Activated CD4-positive, CD25-positive, alpha-beta regulatory T cell treated with anti-CD3 and anti-CD28 coated beads, Interleukin-2, amount 50 U/mL, for 72 hours (primary cell): ENCODE results near the gene RNASE7.
A peak's percentile ranks its signal among the peaks of the same experiment; 100 is the strongest.
"Not testable (repeated sequence)": the region's sequence is repeated elsewhere in the genome, so short reads cannot be mapped to it uniquely, and the experiment has no call there.

Source experiments
- DNase-seq: peaks from one replicate; pipeline ENCODE4 v3.0.0; 2021

RNASE7 gene, protein sequence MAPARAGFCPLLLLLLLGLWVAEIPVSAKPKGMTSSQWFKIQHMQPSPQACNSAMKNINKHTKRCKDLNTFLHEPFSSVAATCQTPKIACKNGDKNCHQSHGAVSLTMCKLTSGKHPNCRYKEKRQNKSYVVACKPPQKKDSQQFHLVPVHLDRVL

DNA sequence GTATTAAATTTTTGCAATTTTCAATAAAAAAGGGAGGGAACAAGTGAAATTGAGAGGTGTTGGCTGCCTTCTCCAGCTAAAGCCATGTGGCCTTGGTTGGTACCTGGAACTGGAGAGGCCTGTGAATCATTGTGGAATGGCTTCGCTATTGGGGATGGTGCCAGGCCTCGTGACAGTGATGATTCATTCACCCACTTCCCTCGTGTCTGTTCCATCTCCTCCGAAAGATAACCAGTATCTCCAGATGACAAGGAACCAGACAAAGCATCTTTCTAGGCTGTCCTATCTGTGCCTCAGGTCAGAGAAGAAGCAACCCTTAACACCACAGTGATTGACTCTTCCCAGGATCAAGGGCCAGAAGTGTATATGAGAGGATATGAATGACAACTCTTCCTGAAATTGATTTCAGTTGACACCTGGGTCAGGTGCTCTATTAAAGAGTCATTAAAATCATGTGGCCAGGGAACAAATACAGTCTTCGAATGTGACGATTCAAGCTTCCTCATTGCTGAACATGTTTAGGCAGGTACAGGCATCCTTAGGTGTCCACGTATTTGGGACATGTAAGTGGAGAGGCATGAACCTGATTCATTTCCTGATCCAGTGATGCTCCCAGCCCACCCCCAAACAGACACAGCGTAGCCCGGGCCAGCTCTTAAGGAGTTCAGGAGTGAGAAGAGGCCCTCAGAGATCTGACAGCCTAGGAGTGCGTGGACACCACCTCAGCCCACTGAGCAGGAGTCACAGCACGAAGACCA is at the start of gene RNASE7:
Gene RNASE7, plus strand, starts transcription at position 687 of the 758 bp plus-strand sequence. CDS start 631 bp downstream, outside the sequence.
- DNase-seq = no peak

DNA sequence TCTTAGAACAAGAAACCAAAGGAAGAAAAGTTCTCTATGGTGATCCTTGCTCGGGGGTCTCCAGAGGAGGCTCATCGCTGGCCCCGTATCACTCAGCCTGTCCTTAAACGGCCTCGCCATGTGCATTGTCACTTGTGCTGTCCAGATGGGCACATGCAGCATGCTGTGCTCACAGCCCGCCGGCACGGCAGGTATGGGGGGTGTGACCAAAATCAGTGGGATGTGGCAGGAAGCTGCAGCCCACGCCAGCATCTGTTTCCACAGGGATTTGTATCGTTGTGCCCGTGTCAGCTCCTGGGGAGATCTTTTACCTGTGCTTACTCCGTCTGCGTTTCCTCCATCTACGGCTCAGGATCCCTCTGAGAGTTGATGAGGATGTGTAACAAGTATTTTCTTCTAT is 45.6 kb upstream of the RNASE7 start:
- no peak for DNase-seq

DNA sequence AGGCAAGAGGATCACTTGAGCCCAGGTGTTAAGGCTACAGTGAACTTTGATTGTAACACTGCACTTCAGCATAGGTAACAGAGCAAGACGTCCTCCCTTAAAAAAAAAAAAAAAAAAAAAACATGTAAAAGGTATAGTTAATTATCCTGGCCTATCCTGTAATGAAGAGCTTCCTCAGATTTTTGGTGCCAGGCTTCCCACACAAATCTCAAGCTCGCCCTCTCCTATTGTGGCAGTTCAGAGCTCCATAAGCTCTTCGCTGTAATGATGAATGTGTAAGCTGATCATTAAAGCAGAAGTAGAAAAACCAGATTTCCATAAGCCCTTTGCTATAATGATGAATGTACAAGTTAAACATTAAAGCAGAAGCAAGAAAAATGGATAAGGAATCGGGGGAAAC is 45.0 kb upstream of the RNASE7 start:
- no peak for DNase-seq

DNA sequence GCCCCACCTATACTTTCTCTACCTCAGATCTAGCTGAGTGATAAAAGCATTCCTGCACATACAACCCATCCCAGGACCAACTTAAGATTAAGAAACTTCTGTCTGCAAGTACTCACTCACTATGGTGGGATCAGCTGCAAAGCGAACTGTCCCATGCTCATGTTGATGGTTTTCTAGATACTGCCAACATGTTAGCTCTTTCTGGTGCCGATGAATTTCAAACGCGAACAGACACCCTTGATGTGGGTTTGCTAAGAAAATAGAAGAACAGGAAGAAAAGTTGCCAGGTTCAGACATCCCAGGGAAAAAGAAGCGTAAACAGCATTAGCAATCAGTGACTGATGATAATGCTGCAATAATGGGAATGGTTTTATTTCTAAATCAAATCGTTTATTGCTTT is 44.6 kb upstream of the RNASE7 start:
- no peak for DNase-seq

DNA sequence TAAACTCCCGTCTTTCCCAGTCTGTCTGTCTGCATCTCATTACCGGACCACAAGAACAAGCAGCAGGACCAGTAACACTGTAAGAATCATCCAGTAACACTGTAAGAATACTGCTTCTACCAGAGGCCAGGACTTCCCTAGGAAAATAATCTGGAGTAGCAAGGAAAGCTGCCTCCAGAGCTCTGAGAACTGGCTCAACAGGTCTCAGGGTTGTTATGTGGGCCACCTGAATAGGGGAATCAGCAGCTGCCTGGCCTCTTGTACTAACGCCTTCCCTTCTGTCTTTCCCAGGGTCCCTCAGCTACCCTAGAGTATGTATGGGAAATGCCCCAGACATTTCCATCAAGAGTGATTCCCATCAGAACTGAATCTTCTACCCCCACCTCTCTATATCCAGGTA is 44.0 kb upstream of the RNASE7 start:
- DNase-seq = no peak

DNA sequence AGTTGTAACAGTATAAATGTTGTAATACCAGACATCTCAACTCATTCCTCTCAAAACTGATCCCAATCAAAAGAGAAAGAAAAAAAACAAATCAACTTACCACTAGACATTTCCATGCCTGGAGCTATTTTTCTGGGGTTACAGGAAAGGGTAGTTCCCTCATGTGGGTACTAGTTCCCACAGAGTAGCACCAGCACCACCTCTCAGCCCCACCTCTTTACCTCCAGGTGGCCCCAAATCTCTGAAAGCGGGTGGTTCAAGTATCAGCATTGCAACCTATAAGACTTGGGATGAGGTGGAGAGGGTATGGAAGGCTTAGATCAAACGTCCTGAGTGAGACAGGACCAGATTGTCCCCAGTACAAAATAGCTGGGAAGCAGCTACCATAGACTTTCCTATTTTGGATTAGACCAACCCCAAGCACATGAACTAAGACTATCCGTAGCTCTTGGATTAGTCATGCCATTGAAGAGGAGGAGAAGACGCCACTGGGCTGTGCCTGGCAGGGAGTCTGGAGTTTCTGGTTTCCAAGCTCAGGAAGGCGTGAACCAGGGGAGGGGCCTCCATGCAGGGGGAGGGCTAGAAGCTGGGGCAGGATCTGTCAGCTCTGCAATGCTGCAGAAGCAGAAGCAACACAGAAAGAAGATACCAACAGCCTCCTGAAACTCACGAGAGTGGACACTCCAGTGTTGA is 43.3 kb upstream of the RNASE7 start, which contains the start of gene SLC39A2:
Gene SLC39A2, plus strand, starts transcription at position 620 of the 693 bp plus-strand sequence. CDS start 154 bp downstream, outside the sequence.
- no peak for DNase-seq

DNA sequence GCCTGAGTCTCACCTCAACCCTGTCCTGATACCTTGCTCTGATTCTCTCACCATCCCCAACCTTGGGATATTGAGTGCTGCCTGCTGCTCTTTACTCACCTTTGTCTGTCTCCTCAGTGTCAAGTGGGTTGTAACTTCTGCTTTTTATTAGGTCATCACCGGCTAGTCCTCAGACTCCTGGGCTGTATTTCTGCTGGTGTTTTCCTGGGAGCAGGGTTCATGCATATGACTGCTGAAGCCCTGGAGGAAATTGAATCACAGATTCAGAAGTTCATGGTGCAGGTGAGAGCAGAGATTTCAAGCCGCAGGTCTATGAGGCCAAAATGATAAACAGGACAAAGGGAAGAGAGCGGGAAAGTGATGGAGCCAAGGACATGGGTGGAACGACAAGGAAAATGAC is 42.6 kb upstream of the RNASE7 start:
- no peak for DNase-seq

DNA sequence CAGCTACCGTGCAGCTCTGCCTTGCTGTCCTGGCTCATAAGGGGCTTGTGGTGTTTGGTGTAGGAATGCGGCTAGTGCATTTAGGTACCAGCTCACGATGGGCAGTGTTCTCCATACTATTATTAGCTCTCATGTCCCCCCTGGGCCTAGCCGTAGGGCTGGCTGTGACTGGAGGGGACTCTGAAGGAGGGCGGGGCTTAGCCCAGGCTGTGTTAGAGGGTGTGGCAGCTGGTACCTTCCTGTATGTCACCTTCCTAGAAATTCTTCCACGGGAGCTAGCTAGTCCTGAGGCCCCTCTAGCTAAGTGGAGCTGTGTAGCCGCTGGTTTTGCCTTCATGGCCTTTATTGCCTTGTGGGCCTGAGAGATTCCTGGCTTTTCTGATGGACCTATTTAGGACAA is 40.9 kb upstream of the RNASE7 start:
- no peak for DNase-seq

DNA sequence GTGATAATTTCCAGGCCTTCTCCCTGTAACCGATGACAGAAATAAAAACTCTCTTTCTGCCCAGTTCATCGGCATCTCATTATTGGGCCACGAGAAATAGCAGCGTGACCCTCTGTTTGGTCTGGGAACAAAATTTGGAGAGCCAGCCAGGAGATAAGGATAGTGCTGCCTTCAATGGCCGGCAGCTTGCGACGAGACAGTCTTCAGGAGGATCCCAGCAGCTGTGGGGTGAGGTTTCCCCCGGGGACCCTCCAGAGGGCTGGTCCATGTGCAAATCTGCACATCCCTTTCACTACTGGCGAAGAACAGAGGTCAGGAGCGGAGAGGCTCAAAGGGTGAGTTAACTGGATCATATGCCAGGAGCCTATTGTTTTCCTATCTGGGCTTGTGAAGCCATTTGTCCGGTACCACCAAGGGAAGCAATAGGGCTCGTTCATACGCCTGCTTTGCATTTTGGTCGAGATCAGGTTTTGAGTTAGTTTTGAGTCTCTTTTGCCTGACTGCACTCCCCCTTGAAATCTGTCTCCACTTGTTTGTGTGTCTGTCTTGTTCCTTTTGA is 38.3 kb upstream of the RNASE7 start:
- DNase-seq = no peak

DNA sequence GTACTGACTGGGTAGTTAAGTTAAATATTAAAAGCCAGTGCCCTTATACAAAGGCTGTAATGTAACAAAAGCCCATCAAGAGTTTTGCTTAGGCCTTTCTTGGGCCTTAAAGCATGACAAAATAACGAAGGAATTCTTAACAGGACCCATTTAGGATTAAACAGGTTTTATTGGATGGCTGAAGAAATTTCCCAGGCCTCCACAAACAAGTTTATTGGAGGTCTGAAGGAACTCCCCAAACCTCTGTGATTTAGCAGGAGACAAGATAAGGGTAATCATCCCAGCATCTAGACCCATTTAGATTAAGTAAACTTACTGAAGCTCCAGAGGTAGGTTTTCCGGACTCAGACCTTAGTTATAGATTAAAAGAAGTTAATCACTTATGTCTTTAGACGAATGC is 32.4 kb upstream of the RNASE7 start:
- DNase-seq = not testable (repeated sequence)

DNA sequence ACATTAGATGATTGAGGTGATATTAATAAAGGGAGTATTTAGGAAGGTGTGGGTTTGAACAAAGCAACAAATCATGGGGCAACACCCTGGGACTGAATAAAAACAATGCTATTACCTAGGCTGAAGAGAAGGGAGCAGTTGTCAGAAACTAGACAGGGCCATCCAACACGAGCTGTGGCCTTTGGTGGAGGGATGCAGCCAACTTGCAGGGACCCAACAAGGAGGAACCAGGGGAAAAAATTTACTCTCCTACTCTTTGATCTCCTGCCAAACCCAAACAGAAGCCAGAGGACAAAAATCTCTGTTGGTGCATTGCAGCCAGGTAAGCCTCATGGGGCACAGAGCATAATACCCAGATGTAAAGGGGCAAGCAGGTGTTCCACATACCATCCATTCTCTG is 31.0 kb upstream of the RNASE7 start:
- no peak for DNase-seq

DNA sequence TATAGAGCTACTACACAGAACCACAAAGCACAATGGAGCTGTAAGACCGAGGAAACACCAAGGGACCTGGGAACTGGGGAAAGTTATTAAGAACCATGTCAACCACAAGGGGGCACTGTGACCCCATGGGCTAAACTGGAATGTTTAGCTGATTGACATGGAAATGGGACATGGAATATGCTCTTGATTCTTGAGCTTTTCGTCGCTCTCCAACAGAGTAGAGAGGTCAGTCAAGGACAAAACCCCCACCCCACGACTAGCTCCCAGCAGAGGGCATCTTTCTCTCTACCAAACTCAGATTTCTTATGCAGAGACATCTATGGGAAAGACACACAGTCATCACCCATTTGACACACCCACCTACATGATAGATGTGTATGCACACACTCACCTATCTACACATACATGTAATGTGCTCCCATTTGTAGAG is 27.4 kb upstream of the RNASE7 start:
- DNase-seq = peak; percentile 77

DNA sequence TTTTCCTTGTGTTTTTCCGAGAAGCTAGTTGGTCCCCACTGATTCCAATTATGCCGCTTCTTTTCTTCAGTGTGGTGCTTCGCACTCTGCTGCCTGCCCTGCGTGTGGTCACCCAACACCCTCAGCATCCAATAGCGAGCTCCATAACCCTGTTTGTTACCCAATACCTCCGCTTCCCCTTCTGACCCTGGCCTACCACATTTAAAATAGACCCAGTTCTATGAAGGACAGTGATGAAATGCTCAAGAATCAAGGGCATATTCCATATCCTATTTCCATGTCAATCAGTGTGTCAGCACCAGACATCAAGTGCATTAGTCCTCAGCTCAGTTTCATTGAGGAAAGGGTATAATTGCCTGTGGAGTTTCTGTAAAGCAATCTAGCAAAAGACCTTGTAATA is 26.9 kb upstream of the RNASE7 start:
- DNase-seq = no peak

DNA sequence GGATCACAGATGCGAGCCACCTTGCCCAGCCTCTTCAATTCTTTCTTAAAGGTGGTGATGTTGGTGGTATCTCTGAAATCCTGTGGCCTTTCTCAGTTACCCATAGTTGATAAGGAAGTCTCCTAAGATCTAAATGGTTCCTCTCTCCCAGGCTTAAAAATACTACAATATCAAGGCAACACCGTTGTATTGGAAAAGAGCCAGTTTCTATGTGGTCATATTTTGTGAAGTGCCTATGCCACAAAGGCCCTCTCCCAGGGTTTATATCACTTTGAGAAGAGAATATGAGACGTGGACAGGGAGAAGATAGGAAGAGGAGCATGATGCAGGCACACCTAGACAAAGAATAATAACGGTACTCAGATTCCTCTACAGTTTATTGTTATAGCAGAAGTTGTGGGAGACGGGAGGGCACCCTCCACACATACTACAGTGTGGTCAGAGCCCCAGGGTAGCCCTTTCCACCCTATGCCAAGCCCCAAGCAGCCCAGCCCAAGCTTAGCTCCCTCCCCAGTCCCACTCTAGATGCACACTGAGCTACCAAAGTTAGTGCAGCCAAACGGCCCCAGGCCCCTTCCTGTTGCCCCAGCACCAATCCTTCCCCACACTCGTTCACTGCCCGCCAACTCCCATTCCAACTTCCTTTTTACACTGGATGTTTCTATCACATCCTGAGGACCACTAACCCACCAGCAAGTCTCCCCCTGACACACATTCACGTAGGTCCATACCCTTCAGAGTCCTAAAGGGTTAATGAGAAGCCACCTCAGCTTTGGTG is 25.6 kb upstream of the RNASE7 start:
- no peak for DNase-seq

DNA sequence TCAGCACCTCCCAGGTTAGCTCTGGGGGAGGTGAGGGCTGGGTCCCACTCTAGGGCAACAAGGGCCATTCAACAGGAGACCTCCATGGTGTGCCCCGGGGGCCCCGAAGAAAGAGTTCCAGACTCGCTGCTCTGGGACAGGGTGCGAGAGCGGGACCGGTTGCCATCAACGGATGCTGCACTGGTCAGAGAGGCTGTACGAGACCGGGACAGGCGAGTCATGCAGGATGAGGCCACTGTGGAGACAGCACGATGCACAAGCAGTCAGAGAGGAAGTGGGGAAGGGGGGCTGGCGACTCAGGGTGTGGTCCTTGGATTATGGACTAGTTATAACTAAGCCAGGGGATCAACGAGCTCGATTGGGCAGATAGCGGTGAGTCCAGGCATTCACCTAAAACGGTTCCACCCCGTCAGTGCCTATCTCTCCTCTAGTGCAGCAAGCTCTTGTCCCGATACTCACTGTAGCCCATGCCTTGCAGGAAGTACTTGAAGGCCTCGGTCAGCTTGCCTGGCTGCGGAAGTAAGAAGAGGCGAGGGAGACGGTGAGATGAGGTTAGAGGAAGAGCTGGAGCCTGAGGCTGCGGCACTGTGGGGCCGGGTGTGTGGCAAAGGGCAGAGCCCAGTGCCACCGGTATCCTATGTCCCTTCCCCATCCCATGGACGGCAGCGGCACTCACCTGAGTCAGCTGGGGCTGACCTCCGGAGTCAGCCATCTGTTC is 24.5 kb upstream of the RNASE7 start:
- no peak for DNase-seq

DNA sequence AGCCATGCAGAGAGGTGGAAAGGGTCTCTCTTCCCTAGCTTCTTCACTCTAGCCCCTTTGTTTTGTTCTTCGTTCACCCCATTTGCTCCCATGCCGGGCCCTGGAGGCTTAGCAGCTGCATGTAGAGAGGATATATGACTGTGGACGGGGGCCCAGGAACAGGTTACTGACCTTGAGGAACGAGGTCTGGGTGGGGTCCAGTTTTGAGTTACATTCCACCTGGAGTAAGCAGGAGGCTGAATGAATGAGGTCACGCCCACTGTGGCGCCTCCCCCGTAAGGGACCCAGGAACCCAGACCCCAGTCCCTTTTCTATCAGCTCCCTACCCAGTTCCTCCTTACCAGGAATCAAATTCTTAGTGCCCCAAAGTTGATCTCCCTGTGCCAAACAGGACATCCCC is 23.9 kb upstream of the RNASE7 start:
- no peak for DNase-seq

DNA sequence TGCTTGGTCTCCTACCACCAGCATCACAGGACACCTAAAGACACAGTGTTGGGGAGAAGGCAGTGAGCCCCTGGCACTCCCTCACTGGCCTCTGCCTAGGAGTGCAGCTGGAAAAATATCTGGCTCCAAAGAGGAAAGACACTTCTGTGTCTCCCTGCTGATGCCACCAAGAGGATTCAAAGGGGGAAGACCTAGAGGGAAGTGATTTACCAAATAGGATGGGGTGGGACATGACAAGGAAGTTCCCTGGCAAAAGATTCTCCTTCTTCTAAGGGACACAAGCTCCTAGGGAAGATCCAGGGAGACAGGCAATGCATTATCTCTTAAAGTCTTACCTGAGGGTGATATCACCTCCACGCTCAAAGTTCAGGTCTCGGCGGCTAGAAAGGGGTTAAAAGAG is 23.4 kb upstream of the RNASE7 start:
- DNase-seq = no peak

DNA sequence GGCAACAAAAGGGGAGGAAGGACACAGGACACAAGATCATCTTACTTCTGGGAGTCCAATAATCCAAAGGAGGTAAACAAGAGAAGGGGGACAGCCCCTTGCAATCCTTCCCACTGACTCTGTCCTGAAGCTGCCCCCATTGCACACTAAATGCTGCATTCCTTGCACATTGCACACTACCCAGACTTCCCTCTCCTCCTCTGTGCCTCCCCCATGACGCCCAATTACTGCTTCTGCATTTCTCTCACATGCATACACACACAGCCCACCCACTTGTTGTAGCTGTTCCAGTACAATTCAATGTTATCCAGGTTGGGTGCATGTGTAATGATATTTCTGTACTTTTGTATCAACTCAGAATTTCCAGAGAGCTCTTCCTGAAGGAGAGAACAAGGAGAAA is 22.8 kb upstream of the RNASE7 start:
- no peak for DNase-seq

DNA sequence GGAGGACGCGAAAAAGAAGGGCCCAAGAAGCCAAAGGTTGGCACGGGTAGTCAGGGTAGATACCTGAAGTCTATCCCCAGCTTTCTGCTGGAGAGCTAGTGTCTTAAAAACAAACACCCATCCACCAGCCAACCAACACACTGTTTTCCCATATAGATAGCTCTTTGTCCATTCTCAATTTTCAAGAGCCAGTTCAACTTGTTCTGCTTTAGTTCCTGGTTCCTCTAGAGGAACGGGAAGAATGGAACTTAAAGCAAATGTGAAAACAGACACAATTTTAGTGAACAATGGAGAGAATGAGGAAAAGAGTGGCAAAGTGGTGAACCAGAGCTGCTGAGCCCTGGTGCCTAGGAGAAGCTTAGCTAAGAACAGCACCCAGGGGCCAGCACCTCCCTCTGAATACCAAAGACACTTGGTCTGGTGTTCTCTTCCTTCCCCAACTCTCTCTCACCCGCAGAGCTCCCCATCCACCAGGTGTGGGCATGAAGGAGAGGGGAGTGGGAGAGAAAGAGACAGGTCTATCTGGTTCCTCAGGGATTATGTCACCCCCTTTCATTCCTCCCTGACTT is 21.1 kb upstream of the RNASE7 start:
- DNase-seq = no peak

DNA sequence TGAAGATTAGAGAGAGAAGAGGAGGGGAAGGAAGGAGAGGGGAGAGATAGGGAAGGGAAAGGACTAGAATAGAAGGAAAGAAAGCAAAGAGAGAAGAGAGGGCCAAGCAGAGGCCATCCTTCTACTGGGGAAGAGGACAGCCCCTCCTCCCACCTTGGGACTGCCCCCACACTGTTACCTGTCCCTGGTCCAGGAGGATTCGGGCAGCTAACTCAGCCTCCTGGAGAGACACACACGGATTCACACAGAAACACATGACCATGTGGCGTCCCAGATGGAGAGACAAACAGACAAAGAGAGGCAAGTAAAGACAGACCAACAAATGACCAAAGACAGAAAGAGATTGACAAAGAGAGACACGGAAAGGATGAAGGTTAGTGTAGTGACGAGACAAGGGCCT is 19.5 kb upstream of the RNASE7 start:
- no peak for DNase-seq

DNA sequence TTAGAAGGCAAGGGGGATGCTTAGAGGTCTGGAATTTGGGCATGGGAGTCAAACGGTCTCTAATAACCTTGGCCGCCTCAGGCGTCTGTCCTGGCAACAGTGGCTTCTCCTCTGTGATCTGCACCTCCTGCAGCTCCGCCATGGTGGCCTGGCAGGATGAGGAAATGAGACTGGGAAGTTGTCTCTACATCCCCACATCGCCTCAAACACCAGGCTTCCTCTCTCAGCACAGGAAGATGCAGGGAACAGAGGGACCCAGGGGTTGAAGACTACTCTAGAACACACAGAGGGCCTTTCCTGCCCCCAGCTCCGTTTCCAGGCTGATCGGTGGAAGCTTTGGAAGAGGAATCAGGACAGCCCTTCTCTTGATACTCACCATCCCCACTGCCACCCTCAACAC is 19.0 kb upstream of the RNASE7 start:
- no peak for DNase-seq
